SIG-M5 treated with dmso at 0.1 percent for 504 hours (cell line): ENCODE results near the gene SEMA5A.
"Not testable (repeated sequence)": the region's sequence is repeated elsewhere in the genome, so short reads cannot be mapped to it uniquely, and the experiment has no call there.

Source experiments
- DNase-seq: peaks from one replicate; lab custom pipeline; 2025; ENCODE audit not compliant: unreplicated experiment; lab: John Stamatoyannopoulos, UW

SEMA5A gene

DNA sequence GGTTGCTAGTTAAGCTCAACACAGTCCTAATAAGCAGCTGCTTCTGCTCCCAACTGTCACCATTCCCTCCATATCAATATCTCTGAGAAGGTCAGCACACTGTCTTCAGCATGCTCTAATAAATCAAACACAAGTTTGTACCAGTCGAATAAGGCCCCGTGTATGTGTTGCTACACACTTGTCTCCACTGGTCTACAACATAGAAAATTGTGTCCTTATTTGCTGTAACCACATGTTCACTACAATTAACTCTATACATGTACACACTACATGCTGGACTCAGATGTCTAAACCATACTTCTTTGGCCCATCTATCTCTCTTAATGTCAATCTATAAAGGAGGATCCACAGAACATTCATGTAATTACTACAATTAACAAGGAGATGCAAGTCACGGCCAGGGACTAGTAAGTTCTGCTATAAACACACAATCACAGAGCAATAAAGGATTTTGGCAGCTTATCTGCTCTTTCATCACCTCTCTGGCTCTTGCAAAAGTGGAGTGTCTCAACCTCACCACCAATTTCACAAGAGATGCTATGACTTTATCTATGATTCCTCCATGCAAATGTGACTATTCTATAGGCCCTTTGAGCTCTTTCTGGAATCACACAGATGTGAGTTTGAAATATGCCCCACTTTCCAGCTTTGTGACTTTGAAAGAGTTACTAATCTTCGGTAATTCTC is 143.9 kb downstream of the SEMA5A start:
- DNase-seq, result no peak

DNA sequence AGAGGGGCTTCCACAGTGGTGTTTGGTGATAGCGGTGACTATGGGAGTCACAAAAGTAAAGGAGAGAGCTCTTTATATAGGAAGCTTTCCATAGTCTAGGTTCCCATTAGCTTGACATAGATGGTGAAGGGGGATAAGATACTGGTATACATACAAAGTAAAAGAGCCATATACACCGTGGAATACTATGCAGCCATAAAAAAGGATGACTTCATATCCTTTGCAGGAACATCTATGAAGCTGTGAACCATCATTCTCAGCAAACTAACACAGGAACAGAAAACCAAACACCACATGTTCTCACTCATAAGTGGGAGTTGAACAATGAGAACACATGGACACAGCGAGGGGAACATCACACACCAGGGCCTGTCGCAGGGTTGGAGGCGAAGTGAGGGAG is 146.1 kb downstream of the SEMA5A start:
- not testable (repeated sequence) for DNase-seq

DNA sequence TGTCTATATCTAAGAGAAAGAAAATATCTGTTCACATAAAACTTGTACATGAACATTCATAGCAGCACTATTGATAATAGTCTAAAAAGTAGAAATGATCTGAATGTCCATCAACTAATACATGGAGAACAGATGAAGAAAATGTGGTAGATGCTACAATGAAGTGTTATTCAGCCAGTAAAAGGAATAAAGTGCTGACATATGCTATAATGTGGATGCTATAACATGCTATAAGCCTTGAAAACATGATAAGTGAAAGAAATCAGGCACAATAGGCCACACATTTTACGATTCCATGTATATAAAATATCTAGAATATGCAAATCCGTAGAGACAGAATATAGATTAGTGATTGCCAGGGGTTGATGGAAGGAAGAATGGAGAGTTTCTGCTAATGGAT is 146.8 kb downstream of the SEMA5A start:
- DNase-seq, result no peak

DNA sequence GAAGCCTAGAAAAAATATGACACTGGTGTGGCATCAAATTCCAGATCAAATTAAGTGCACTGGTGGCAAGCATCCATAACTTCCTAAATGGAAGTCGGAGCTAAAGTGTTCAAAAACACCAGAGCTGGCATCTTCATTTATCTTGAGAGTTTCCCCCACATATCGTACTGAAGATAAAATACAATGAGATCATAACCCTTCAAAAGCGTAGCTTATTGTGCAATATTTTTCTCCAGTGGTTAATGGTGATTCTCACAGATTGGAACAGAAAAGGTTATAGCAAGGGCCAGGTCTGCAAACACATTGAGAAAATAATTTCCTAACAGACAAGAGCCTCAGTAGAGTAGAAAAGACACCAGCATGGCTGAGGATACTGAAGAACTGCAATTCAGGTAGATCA is 147.6 kb downstream of the SEMA5A start:
- no peak for DNase-seq

DNA sequence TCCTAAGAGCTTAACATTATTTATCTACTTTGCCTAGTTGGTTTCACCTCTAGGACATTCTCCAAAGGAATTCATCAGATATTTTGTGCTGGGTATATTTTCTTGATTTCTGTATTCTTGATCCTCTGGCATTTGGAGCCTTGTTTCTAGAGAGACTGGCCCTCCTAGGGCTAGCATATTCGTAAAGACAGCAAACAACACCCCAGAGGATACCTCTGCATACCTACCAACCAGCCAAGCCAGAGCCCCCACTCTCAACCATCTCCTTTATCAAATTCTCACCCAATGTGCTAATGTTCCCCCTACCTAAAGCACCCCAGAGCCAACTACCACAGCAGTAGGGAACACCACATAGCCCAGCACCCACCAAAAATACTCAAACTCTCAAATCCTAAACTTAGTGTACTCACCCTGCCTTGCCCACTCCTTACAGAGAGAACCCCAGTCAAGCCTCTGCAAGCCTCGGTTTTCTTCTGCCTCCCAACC is 149.5 kb downstream of the SEMA5A start:
- no peak for DNase-seq

DNA sequence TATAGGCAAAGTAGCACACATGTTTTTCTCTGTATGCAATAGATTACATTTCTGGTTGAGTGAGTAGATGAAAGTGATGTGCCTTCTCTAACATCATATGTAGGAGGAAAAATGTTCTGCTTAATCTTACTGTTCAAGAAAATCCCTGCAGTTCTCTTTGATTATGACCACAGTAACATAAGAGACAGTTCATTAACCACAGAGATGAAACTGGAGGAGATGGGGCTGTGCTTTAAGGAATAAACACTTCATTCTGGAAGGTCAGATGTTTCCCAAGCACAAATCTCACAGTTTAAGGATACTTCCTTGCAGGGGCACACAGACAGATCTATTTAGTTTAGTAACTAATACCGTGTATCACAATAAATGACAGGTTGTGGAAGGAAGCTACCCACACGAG is 150.2 kb downstream of the SEMA5A start:
- no peak for DNase-seq

DNA sequence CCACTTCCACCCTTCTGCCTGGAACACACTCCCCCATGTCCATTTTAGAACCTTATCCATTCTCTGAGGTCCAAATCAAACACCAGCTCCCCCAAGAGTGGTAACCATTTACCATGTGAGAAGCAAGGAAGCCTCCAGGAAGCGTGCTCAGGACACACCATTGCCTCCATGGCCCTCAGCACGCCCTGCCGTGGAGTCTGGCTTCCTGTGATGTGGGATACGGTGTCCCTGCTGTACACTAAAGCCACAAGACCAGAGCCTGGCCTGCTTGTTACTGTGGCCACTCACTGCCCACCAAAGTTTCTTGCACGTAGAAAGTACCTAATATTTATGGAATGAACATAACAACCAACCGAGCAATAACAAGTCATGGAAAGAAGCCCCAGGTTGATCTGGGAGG is 151.7 kb downstream of the SEMA5A start:
- no peak for DNase-seq

DNA sequence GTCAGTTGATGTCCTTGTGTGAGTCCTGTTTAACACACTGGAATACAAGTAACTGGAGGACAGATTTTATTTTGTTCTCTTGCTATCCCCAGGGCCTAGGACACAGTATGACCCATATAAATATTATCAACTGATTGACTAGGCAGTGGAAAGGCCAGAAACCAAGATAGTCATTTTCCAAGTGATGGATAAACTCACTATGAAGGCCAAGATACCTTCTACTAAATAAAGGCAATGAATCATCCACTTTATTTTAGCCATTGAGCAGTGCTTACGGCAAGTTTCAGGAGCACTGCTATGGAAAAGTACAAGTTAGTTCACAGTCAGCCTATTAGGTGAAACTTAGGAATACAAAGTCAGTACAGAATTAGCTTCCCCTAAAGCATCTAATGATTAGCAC is 153.2 kb downstream of the SEMA5A start:
- DNase-seq, result no peak

DNA sequence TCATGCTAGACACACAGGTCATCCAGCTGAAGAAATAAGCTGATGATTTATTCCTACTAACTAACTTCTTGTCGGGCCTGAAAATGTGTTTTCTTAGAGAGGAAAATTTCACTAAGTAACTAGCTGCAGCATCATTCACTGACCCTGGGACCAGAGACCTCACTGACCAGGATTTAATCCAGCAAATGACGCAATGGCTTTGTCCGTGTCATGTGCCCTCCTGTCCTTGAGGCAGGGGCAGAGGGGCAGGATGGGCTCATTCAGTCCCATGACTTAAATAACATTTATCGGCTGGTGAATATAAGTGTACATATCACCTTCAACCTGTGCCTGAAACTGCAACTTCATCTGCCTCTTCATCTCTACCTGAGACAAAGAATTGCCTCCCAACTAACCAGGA is 154.8 kb downstream of the SEMA5A start:
- DNase-seq, result no peak

DNA sequence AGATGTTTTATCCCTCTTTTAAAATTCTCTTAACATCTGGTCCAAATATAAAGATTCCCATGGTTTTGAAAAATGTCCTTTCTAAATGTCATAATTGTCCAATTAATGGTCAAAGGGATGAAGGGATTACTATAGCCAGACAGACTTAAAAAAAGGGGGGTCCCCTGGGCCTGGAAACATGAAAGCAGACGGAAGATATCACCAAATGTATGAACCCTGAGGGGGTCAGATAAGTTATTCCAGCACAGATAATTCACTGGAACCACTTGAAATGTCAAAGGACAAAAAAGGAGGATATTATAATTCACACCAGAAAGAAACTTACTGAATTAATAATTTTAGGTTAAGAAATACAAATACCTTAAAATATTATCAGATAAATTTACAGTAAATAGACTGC is 155.8 kb downstream of the SEMA5A start:
- DNase-seq, result no peak

DNA sequence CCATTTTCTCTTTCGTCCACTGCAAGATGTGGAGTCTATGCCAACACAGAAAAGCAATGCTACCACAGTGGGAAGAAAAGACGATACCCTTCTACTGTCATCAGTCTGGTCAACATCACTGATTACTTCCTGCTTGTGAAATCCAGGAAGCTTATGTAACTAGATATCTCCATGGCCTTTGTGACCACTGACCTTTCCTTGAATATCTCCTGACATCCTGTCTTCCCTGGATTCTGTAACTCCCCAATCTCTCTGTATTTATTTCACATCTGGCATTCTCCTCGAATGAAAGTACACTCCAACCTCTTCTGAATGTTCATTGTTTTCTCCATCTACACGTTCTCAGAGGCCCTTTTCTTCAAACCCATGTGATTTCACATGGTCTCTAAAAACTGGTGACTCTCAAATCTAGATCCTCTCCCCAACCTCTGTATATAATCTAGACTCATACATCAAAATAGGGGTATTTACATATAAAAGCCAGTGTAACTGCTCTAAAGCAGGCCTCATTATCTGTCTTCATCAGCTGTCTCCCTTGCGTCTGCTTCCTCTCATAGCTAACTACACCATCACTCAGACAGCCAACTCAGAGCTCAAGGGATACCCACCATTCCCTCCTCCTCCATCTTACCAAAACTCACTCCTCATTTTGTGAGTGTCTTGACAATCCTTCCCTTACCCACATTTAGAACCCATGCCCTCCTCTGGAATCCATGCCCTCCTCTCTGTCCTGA is 156.8 kb downstream of the SEMA5A start:
- DNase-seq, result no peak

DNA sequence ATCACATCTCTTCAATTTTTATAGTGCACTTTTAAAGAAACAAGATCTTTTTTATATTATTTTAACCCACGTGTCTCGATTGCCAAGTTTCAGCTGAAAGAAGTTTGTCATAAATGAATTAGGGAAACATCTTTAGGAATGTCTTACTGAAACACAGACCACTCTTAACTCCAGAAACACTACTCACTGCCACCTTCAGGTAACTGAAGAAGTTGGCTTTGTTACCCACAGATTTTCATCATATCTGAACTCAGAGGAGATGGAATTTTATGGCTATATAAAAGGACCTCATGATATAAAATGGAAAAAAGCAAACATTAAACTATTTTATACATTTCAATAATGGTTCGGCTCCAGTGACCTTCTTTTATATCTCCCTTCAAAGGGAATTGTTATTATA is 158.0 kb downstream of the SEMA5A start:
- DNase-seq, result no peak

DNA sequence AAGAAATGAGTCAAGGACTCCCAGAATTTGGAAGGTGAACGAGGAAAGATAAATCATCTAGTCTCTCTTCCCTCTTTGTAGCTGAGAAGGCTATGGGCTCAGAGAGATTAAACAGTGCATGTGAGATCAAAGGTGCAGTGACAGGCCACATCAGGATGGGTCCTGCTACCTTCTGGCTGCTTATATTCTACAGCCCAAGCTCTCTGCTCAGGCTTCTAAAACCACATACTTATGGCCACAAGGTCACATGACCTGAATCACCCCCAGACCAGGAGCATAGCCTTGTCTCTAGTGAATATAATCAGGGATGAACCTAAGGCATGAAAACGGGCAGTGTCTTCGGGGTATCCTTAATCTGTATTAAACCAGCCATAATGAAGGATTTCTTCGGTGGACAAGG is 158.9 kb downstream of the SEMA5A start:
- DNase-seq, result no peak

DNA sequence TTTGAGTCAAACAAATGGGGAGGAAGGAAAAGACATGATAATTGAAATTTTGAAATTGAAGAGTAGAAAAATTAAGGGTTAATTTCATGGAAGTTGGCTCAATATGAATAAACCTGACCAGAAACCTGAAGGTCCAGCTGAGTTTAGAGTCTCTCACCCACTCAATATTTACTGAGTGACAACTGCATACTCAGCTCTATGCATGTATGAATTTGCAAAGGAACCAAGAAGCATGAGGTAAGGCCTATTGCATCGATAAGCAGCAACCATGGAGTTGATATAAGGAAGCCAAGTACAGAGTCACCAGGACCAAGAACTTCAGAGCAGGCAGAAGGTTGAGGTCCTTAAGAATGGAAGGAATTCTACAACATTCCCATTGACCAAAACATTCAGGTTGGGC is 163.4 kb downstream of the SEMA5A start:
- DNase-seq, result no peak

DNA sequence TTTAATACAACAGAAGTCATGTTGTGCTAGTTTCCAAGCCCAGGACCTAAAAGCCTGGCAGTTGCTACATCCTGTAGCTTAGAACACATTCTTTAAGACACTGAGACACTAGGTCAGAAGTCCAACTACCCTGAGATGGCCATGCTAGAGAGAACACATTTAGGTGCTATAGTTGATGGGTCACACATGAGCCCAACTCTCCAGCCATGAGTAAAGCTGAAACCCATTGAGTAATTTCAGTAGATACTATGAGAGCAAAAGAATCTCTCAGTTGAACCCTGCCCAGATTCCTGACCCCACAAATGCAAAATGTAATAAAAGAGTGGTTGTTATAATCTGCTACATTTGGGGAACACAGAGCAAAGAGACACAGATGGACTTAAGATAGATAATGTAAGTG is 164.4 kb downstream of the SEMA5A start:
- no peak for DNase-seq

DNA sequence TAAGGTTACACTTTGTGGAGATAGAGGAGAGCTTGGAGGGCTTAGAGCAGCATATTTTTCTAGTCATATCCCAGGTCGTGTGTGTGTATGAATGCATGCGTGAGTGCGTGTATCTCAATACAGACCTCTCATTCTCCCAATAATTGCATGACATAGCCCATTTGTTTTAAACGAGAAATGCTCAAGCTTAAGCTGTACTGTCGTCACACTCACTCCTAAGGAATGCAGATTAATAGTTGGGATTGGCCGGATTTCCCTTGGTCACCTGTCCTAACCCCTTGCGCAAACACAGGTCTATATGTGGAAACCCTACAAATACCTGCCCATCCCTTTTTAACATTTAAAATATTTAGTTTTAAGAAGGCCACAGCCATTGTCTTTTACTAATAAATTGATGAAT is 165.8 kb downstream of the SEMA5A start:
- DNase-seq, result no peak

DNA sequence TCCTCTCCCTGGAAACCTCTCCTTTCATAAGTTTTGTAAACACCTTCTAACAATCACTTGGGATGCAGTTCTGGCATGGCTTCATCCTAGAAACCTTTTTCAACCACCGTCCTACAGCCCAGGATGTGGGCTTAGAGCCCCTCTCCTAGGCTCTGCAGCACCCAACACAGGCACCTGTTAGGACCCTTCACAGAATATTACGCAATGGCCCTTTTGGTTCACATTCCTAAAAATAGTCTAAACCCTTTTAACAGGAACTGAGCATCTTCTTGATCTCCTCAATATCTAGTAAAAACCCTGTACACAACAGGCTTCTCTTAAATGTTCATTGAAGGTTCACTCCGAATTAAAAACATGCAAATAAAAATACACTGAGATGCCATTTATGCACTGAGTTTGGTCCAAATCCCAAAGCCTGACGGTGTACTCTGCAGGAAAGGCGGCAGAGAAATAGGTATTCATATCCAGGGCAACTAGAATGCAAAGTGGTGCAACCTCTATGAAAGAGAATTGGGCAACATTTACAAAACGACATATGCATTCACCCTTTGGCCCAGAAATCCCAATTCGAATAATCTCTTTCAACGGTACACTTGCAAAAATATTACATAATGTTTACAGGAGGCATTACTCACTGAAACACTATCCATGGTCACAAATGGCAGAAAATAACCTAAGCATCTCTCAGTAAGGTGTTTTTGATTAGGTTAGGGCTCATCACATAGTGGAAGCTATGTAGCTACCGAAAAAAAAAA is 169.3 kb downstream of the SEMA5A start:
- DNase-seq, result no peak

DNA sequence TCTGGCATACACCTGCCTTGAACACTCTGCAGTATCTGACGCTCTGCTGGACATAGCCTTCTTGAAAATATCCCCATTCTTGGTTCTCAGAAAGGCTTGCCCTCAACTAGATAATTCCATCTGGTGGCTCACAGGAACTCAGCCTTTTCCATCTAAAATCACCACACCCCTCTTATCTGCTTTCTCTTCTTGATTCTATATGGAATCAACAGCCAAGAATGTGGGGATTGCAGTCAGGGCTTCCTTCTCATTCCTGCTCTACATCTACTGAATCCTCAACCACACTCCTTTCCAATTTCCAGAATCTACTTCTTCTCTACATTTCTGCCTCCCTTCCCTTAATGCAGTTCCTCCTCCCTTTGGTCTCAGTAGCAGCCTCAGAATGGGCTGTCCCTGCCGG is 170.1 kb downstream of the SEMA5A start:
- no peak for DNase-seq

DNA sequence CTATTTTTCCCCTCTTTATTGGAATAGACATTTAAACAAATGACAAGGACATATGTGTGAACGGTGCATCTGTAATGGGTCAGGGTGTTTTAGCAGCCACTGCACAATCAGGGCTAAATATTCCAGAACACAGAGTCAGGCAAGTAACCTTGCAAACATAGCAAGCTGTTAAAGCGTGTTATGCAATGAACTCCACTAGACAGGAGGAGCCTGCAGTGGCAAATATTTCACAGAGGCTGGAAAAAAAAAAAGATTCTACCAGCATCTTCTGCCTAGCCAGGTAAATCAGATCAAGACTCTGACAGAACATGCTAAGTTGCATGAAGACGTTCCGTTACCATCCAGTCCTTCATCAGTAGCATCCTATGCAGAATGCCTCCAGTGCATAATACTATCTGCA is 171.8 kb downstream of the SEMA5A start:
- DNase-seq, result no peak

DNA sequence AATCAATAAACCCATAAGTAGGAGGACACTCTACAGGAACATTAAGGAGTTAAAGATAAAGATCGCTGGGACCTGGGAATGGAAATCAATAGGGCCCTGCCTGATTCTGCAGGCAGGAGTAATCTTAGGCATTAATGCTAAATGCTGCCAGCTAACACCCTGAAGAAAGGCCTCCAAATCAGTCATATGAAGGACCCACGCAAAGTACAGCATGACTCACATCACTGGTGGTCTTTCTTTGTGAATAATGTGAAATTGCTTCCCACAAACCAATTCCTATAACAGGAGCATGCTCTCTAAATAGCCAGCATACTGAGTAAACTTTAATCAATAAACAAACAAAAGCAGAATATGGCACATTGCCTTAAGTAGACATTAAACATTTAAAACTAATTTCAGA is 172.3 kb downstream of the SEMA5A start:
- DNase-seq, result no peak

DNA sequence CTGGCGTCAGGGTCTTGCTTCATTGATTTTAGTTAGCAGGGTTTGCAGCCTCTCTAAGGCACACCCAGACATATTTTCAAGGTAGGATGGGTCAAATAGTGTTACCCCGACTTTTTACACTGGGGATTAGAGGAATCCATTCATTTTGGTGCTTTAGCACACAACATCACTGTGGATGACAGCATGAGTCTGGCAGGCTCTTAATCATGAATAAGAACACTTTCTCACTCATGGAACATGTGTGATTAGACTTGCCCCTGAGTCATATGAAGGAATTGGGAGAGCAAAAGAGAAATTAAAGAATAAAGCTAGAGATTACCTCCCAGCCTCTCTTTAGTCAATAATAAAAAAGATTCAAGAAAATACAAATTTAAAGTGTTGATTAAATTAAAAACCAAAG is 175.6 kb downstream of the SEMA5A start:
- DNase-seq, result no peak

DNA sequence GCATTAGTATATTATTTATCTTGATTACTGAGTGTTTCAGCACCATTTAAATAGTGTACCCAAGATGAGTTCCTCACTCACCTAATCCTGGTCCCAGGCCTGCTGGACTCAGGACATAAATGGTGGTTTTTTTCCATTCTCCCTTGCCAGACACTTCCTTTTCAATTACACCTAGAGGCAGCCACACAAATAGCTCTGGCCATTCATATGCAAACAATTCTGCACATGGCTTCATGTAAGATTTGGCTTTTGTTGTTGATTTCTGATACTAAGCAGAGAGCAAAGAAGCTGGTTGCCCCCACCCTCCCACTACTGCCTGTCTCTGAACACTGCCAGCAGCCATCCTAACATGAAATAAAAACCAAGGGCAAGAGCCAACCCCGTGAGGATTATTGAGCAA is 180.4 kb downstream of the SEMA5A start:
- no peak for DNase-seq
